ENCODE results near the gene SYNGR3.
A peak's percentile ranks its signal among the peaks of the same experiment; 100 is the strongest.

The SYNGR3 gene

DNA sequence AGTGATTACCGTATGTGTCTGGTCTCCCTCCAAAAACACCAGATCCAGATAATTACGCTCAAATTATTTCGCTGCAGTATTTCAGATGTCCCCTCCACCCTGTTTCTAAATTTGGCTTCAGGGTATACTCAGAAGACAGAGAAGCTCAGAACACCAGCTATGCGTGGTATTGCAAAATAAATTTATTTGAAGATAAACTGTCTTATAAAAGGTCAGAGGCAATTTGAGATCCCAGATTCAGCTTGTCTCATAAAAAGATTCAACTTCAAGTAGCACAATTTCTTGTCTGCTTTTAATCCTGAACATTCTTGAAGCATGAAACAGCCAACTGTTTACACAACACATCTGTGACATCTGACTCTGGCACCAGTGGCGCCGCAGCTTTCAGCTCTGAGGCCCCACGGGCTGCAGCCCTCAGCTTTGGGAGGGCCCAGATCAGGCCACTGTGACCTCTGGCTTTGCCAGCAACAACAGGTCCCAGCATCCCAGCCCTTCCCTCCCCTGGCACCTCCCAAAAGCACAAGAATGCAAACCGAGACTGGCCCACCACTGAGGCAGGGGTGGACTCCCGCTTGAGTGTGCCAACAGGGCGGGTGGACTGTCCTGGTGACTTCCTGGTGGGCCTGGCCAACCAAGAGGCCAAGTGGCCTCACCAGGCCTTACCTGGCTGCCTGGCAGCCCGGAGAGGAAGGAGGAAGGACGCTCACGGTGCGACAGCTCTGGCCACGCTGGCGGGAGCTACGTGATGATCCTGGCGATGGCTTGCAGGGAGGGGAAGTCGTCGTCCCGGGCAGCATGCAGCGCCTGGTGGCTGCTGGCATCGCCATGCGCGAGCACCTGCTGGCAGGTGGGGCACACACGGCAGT, 8.0 kb downstream of the SYNGR3 start:
- DNase-seq, result no peak

DNA sequence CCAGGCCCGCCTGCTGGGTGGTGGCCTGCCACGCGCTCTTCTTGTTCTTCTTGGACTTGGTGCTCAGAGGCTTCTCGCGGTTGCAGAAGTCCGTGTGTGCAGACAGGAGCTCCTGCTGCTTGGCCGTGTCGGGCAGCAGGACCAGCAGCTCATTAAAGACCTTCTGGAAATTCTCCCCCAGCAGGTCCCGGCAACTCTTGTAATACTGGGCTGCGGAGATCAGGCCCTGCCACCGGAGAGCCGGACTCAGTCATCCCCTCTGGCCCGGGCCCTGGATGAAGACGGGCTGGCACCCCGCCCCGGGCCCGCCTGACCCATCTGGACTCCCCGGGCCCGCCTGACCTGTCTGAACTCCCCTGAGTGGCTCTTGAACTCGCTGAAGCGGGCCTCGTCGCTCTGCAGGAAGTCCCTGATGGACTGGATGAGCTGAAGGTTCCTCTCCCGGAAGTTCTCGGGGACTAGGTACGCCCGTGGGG, 8.6 kb downstream of the SYNGR3 start:
- no peak for DNase-seq

DNA sequence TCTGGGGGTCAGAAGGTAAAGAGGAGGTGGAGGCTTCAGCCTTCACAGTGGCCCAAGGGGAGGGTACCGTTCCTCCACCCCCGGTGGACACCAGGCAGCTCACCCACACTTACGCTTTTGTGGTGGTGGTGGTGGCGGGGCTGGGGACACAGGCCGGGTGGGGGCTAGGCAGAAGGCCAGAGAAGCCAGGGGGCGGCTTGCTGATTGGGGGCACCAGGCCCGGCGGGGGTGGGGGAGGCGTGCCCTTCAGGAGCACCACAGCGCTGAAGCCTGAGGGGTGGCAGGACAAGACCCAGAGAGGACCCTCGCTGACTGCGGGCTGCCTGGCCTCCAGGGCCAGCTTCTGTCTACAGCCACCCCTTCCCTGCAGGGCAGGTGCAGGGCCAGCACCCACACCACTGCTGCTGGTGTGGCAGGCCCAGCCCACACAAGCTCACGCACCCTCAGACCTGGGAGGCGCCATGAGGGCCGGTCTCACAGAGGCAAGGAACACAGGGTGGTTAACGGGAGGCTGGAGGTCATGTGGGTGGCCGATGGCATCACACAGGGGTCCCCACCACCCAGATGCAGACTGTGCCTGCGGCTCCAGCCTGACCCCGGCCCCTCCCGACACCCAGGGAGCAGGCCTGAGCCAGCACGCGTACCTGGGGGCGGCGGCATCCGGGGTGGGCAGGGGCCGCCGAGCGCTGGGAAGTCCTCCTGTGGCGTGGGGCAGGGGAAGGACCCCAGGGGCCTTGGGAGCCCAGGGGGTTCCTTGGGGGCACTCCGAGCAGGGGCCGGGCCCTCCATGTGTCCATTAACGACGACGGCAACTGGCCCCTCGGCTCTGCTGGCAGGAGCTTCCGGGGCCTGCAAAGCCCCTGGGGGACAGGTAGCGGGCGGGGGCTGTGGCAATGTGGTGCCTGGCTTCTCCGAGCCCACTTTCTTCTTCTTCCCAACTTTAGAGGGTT, 9.4 kb downstream of the SYNGR3 start:
- no peak for DNase-seq

DNA sequence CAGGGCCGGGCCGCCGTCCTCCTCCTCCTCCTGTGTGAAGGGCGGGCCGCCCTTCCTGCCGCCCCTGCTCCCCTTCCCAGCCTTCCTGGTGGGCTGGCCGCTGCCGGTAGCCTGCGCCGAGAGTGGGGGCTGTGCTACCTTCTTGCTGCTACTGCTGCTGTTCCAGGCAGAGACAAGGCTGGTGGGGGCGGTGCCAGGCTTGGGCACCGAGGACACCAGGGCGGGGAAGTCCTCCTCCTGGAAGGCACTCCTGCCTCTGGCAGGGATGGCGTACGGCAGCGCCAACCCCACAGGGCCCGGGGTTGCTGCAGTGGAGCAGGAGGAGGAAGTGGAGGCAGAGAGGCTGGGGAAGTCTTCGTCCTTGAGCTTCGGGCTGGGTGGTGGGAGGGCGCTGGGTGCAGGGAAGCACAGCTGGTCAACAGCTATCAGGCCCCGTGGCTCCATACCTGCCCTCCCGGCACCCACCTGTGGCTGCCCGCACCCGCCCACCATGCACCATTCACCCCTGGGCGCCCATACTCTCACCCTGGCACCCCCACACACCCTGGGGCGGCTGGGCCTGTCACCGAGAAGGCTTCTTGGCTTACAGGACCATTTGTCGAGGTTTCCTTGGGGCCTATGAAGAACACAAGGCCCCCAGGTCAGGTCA, 10.2 kb downstream of the SYNGR3 start:
- DNase-seq, result no peak

DNA sequence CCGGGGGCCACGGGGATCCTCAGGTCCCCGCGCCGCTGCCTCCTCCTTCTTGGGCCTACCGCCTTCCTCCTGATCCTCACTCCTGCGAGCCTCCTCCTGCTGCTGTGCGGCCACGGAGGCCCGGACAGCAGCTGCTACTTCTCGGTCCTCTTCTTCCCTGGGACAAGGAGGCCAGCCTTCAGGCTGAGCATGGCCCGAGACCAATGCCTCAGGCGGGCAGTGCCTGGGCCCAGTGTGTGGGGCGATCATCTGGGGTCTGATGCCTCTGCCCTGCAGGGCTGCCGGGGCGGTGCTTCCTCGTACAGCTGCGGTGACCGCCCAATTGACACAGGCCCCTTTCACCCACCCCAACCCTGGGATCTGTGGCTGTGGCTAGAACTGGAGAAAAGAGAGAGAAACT, 11.3 kb downstream of the SYNGR3 start:
- no peak for DNase-seq

DNA sequence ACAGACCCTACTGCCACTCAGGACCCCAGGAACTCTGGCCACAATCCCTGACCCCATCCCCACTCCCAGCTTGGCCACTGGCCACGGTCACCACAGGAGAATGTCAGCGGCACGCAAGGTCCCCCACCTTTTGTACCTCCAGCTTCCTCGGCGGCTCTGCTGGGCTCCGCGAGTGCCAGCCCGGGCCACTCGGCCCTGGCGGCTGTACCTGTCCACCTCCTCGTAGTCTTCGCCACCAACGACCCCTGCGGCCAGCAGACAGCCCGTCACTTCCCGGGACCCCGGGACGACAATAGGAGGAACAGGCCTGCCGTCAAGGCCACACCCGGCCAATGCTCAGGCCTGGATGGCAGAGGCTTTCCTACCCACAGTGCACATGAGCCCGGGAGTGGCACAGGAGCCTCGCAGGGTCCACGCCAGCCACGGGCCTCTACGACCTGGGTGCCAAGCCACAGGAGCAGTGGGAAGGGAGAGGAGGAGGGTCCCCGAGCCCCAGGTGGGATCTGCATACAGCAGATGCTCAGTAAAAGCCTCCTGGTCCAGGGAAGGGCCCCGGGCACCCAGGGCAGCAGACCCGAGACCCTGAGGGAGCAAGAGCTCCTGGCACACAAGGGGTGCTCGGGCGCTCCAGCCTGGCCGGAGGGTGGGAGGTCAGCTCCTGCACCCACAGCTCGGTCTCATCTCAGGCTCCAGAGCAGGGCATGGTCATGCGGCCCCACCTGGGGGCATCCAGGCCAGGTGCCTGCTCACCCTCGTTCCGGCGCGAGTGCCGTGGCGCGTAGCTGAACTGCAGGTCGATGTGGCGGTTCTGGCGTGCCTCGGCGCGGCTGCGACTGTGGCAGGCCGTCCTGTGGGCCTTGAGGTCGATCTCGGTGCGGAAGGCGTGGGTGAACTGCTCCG, 11.9 kb downstream of the SYNGR3 start:
- DNase-seq, result no peak

DNA sequence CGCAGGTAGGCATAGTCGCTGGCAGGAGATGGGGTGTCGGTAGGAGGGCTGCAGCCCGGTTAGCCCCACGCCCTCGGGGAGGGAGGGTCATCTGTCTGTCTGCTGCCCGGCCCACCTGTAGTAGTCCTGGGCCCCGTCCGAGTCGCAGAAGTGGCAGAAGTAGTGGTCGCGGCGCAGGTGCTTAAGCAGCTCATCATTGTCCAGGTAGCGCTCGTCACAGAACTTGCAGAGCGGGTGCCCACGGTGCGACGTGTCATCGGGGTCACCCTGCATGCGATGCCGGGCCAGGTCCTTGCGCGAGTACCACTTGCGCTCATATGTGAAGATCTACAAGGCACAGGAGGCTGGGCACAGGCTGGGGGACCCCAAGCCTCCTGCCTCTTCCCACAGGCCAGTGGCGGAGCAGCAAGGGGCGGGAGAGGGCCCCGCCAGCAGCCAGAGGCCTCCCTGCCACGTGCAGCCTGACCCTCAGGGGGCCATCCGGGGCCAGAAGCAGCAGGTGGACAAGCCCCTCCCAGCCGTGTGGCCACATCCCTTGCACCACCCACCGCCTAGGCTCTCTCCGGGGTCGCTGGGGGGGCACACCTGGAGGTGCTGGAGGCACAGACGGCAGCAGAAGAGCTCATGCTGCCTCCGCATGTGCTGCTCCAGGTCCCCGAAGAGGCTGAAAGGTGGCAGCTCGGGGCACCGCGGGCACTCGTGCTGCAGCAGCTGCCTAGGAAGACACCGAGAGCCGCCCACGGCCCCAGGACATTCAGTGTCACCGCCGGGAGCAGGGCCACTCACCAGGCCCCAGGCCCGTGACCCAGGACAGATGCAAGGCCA, 12.8 kb downstream of the SYNGR3 start:
- no peak for DNase-seq

DNA sequence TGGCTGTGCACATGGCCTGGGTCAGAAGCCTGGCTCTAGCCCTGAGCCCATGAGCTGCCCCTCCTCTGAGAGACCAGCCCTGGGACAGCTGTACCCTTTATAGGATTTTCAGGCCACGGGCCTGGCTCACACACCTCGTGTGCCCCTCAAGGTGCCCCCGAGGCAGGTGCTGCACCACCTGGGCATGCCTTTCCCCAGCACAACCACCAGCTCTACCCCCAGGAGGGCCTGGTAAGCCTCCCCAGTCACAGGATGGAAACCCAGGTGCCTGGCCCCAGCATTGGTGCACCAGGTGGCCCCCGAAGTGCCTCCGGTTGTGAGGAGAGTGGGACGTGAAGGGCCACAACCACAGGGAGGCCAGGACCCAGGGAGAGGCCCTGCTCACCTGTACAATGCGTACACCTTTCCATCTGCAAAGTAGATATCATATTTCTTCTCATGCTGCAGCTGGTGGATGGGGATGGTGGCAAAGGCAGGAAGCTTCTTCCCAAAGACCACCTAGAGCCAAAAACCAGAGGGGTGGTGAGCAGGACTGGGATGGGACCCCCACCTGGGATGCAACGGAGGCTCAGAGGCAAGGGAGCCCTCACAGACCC, 13.6 kb downstream of the SYNGR3 start:
- no peak for DNase-seq

DNA sequence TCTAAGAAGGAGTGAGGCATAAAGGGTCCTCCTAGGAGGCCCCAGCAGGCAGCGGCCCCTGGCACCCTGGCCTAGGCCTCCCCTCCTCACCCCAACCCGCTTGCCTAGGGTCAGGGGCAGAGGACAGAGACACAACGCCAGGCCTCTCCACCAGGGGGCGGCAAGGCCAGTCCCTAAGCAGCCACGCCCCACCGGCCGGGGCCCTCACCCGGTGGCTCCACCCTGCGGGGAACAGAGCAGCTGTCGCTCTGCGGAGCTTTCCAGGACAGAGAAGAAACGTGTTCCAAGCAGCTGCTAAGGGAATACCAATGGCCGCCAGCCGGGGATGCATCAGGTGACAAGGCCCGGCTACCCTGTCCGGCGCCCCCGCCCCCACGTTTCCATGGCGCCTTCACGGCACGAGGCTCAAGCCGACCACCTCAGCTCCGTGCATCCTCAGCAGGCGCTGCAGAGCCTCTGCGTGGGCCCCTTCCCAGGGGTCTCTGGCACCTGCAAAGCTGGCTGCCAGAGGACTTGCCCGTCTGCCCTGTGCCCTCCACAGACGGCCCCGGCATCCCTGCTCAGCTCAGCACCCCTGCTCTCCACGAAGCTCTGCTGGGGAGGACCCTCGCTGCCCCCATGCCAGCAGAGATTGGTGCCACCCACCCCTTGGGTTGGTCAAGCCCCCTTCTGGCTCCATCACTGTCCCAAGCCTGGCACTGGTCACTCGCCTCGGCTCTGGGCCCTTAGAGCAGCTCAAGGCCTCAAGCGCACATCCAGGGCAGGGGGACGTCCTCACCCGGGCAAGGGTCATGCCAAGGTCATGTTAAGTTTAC, 14.3 kb downstream of the SYNGR3 start:
- peak; percentile 82 for DNase-seq

DNA sequence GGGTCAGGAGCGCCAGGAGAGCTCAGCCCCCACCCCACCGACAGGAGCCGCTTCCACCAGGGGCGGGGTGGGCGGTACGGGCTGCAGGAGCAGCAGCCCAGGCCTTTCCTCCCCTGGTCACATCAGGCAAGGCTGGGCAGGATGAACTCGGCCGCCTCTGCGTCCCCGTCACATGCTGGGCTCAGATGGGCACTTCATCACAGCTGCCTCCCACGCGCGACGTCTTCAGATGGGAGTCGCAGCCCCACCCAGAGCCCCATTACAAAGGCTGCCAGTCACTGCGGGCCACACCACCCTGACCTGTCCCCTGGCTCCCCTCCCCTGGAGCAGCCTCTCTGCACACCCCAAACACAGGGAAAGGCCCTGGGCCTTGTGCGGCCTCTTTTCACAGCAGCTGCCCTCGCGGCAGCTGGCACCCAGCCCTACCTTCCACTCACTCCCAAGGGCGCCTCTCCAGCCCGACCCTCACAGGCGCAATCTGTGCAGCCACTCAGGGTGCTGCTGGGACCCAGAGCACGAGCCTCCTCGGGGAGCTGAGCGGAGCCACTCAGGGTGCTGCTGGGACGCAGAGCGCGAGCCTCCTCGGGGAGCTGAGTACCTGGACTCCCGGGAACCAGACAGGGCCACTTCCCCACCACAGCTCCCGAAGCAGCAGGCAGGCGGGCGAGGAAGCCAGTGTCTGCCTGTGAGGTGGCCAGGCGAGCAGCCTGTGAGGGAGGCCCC, 15.2 kb downstream of the SYNGR3 start:
- no peak for DNase-seq

DNA sequence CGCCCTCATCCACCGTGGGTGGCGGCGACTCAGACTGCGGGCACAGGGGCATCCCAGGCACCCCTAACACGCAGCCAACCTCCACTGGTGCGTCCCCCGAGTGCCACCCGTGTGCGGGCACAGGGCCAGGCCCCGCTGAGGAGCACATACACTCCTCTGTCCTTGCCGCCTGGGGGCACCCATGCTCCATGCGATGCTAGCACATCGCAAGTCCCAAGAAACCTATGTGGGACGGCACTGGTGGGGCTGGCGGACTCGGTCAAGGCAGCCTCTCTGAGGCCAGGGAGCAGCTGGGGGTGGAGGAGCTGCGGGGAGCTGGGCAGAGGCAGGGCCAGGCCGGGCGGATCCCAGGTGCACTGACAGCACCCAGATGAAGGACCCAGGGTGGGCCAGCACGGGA, 15.9 kb downstream of the SYNGR3 start:
- no peak for DNase-seq

DNA sequence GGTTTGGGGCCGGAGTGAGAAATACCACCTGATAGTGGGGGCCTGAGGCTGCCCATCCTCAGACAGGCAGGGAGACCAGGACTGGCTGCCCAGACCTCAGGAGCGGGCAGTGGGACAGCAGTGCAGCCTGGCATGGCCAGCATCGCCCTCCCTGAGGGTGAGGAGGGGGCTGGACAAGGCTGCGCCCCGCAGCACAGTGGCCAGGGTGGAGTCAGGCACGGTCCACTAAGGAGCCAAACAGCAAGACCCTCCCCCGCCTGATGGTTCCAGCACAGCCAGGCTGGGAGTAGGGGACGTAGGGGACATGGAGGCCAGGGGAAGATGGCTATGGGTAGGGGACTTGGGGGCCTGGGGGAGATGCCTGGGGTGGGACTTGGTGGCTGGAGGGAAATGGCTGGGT, 16.5 kb downstream of the SYNGR3 start:
- DNase-seq, result no peak

DNA sequence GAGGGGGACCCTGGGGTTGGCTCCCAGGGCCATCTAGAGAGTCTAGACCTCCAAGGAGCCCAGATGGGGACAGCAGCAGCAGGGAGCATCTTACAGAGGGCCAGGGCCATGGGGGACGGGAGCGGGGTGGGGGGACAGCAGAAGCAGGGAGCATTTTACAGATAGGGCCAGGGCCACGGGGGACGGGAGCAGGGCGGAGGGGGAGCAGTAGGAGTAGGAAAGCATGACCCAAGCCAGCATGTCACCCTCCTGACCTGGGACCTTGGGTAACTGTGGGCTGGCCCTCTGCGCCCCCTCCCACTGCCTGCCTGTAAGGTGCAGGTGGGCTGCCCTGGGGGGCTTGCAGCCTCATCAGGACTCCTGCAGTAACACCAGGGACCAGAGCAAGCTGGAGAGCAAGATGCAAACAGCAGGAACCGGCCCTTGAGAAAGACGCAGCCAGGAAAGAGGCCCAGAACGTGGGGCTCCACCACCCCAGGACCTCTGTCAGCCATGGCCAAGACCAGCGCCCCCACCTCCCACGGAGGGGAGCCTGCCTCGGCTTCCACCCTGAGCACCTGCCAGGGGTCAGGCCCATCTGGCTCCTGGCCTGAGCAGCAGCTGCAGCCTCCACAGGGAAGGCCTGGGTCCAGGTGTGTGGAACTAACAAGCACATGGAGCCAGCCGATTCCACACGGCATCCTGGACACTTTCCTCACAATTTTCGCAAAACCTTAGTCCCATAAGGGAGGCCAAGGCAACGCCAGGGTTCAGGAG, 17.5 kb downstream of the SYNGR3 start:
- DNase-seq, result no peak

DNA sequence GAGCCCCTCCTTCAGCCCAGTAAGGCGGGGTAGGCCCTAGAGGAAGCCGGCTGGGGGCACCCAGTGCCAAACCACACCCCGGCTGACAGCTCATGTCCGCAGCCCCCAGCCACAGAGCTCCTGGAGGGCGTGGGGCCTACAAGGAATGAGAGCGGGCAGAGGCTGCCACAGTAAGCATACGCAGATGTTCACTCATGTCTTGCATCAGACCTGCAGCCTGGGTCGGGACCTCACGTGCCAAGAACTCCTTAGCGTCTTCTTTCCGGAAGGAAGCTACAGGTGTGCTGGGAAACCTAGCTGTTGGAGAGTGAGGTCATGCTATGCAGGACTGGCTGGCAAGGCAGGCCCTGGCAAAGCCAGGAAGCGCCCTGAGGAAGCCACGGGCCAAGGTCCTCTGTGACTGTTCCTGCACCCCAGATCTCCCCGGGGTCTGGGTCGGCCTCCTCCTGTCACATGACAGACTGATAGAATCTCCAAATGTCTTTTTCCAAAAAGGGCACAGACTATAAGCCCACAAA, 18.3 kb downstream of the SYNGR3 start:
- DNase-seq, result no peak

DNA sequence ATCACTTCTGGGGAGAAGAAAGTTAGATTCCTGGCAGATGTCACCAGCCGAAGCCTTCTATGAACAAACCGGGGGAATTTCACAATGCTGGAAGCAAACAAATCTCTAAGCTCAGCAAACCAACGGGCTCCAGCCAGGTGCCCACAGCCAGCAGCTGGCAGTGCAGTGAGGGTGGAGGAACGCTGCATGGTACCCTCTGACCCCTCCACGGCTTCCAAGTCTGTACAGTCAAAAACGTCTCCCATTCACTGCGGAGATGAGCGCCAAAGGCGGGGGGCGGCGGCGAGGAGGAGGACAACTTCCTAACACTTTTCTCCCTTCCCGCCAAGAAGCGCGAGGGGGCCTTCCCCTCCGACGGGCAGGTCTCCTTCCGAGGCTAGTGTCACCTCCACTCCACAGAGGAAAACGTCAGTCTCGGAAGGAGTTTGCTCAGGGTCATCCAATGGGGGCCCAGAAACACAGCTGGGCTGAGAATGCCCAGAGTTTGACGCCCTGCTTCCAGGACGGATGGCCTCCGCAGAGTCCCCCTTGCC, 18.9 kb downstream of the SYNGR3 start:
- no peak for DNase-seq

DNA sequence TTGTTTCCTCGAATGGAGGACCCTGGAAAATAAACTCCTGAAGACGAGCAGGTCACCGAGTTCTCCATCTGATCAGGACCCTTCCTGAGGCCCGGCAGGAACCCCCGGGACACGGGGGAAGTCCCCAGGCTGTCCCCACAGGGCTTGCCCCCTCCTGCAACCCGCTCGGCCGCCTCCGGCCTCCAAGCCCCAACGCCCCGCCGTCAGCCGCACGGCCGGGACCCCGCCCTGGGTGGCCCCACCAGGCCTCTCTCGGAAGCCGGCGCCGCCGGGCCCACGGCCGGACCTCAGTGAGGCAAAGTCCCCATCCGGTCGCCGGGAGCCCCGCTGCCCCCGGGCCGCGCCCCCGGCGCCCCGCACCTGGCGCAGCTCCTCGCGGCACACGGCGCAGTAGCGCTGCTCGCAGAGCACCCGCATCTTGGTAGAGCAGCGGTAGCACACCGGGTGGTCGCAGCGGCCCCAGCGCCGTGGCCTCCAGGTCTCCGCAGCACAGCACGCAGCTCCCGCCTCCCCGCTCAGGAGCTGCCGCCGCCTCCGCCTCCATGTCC, 19.5 kb downstream of the SYNGR3 start:
- no peak for DNase-seq

DNA sequence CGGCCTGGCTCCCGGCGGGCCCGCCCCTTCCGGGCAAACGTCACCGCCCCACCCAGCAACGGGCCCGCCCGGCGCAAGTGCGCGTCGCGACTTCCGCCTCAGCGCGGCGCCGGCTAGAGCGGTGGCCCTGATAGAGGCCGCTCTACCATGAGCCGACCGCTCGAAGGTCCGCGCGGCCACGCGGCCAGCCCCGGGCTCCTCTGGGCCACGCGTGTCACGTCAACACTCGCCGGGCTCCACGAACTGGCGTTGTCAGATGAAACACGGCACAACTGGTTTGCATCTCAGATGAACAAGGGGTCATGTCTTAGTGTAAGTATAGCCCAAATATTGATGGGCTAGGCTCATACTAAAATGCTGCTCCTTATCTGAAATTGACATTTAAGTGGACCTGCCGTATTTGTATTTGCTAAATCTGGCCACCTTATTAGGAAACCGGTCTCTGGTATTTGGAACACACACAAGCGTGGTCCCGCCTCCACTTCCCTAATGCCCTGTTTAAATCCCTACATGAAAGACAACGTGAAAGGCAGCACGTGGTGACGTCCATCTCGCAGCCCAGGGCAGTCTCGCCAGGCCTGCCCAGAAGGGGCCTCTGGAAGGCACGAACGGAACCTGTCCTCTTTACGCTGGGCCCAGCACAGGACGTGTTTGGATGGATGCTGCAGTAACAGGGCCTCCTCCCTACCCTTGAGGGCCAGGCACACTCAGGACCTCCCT, 20.2 kb downstream of the SYNGR3 start, which contains the start of gene ZNF598:
Gene ZNF598 (minus strand): TSS at position 31 of the 720 bp plus-strand sequence.
- DNase-seq, result peak; percentile 70
